22Rv1 (cell line): Measurements from ENCODE around the gene ZFP69.

Experiments
- CTCF ChIP-seq: fragments of 450-650 bp; IDR thresholded peaks from 2 replicates; pipeline ENCODE4 v1.5.1; 2017; ENCODE audit warnings: mild to moderate bottlenecking
- ZFX ChIP-seq: fragments of 450-650 bp; IDR thresholded peaks from 2 replicates; pipeline ENCODE4 v1.6.1; 2017; ENCODE audit warnings: antibody characterized with exemption, borderline replicate concordance

GRCh38 chr1:40530735-40531380 lies 53.8 kb downstream of the ZFP69 start:
- TF ChIP-seq ZFX (no peak), CTCF (no peak)
